Renal pelvis (tissue), 4 donors: Measurements from ENCODE around the gene LSM2. TPM values are rescaled to one million over a fixed set of nuclear protein-coding genes. Genes with fewer than 3 reads are reported as not detected.

ENCODE experiments used
- DNase-seq: peaks from one replicate; pipeline ENCODE4 v3.0.0-alpha.2; 2013
- polyA plus RNA-seq, 3 donors: library from polyadenylated mRNA; unstranded; fragments of 120-200 nt; gene quantifications; one replicate each; pipeline ENCODE4 v1.2.1, GENCODE V29; 2013; ENCODE audit not compliant: insufficient read length in 3 of 3

Gene LSM2
- polyA plus RNA-seq, 3 donors: 79.4 to 84.0 (median 81.1) TPM

- DNase-seq: no peak
These were observed 45.4 kb downstream of the LSM2 start for GRCh38 chr6:31761343-31761742.

- no peak for DNase-seq
These were observed 46.0 kb downstream of the LSM2 start for GRCh38 chr6:31760790-31761189.

GRCh38 chr6:31758281-31758680 is 48.5 kb downstream of the LSM2 start:
- DNase-seq: no peak

DNA sequence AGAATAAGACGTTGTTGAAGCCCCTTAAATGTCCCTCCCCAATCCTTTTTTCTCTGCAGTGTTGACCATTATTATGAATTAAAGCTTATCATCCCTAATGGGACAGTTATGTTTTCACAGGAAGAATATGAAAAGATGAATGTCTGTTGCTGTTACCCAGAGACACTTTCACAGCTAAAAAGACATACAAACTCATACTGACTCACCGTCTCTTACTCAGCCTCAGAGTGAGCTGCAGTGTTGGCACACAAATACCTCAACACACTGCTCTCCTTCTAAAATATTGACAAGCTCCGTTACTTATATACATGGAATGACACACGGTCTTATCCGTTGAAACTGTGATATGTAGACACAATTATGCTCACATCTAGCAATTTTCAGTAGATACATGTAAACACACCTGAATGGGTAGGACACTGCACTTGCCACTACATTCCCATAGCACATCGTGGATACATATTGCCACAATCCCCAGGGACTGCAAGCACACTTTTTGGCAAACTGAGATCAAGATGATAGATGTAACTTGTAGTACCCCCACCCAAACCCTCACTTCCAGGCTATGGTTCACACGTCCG is 53.9 kb downstream of the LSM2 start:
- DNase-seq: no peak

GRCh38 chr6:31750411-31751022 is 56.2 kb downstream of the LSM2 start:
- no peak for DNase-seq

- DNase-seq: no peak
These were observed 57.3 kb downstream of the LSM2 start for GRCh38 chr6:31749301-31750036.

Other genes with a start within 250 kb of the LSM2 start
- gene LTA, start 234.7 kb downstream of the LSM2 start, polyA plus RNA-seq: under 1 TPM; 0.27 to 0.42 (median 0.30) TPM
- under 1 TPM in 1 of 3 donors, not detected in 2; 0.19 TPM for gene TNF, start 231.4 kb downstream of the LSM2 start, polyA plus RNA-seq
- gene LTB, start 224.5 kb downstream of the LSM2 start, polyA plus RNA-seq: 1 to 10 TPM; 1.8 to 2.7 (median 2.0) TPM
- gene LST1, start 220.7 kb downstream of the LSM2 start, polyA plus RNA-seq: 1 to 10 TPM; 5.0 to 6.7 (median 5.1) TPM
- under 1 TPM in 1 of 3 donors, not detected in 2; 0.43 TPM for gene NCR3, start 214.0 kb downstream of the LSM2 start, polyA plus RNA-seq
- gene AIF1, start 191.7 kb downstream of the LSM2 start, polyA plus RNA-seq: 10 to 100 TPM; 66.1 to 77.7 (median 74.7) TPM
- gene PRRC2A, start 186.3 kb downstream of the LSM2 start, polyA plus RNA-seq: 100 to 1,000 TPM; 209 to 221 (median 210) TPM
- gene BAG6, start 154.3 kb downstream of the LSM2 start, polyA plus RNA-seq: 100 to 1,000 TPM; 245 to 281 (median 259) TPM
- gene APOM, start 151.1 kb downstream of the LSM2 start, polyA plus RNA-seq: 100 to 1,000 TPM; 109 to 116 (median 110) TPM
- 10 to 100 TPM; 19.6 to 24.4 (median 20.5) TPM for gene C6orf47, start 146.2 kb downstream of the LSM2 start, polyA plus RNA-seq
- 10 to 100 TPM; 26.2 to 33.9 (median 33.8) TPM for gene GPANK1, start 142.0 kb downstream of the LSM2 start, polyA plus RNA-seq
- gene CSNK2B, start 140.9 kb downstream of the LSM2 start, polyA plus RNA-seq: 100 to 1,000 TPM; 227 to 252 (median 236) TPM
- gene LY6G5B, start 137.0 kb downstream of the LSM2 start, polyA plus RNA-seq: 10 to 100 TPM; 19.0 to 38.1 (median 35.1) TPM
- 1 to 10 TPM; 2.6 to 4.3 (median 3.6) TPM for gene LY6G5C, start 125.9 kb downstream of the LSM2 start, polyA plus RNA-seq
- gene ABHD16A, start 103.6 kb downstream of the LSM2 start, polyA plus RNA-seq: 10 to 100 TPM; 63.2 to 68.7 (median 63.5) TPM
- 1 to 10 TPM in 2 of 3 donors, under 1 TPM in 1; 0.43 to 1.0 (median 1.0) TPM for gene LY6G6F, start 100.1 kb downstream of the LSM2 start, polyA plus RNA-seq
- not detected for gene LY6G6D, start 91.6 kb downstream of the LSM2 start, polyA plus RNA-seq
- under 1 TPM; 0.28 to 0.89 (median 0.69) TPM for gene LY6G6C, start 85.2 kb downstream of the LSM2 start, polyA plus RNA-seq
- gene MPIG6B, start 83.6 kb downstream of the LSM2 start, polyA plus RNA-seq: 1 to 10 TPM; 1.5 to 1.9 (median 1.7) TPM
- 100 to 1,000 TPM; 189 to 234 (median 211) TPM for gene DDAH2, start 77.7 kb downstream of the LSM2 start, polyA plus RNA-seq
- 100 to 1,000 TPM; 280 to 320 (median 296) TPM for gene CLIC1, start 70.4 kb downstream of the LSM2 start, polyA plus RNA-seq
- gene MSH5, start 67.0 kb downstream of the LSM2 start, polyA plus RNA-seq: 10 to 100 TPM; 18.1 to 54.6 (median 52.1) TPM
- 10 to 100 TPM in 2 of 3 donors, 1 to 10 TPM in 1; 5.6 to 13.8 (median 10.7) TPM for gene SAPCD1, start 44.3 kb downstream of the LSM2 start, polyA plus RNA-seq
- 10 to 100 TPM in 2 of 3 donors, 1 to 10 TPM in 1; 8.8 to 14.0 (median 13.1) TPM for gene VWA7, start 29.6 kb downstream of the LSM2 start, polyA plus RNA-seq
- 10 to 100 TPM; 60.0 to 71.2 (median 65.2) TPM for gene VARS1, start 11.2 kb downstream of the LSM2 start, polyA plus RNA-seq
- 1 to 10 TPM; 3.7 to 4.6 (median 3.8) TPM for gene HSPA1L, start 8.3 kb upstream of the LSM2 start, polyA plus RNA-seq
- gene HSPA1A, start 8.6 kb upstream of the LSM2 start, polyA plus RNA-seq: 100 to 1,000 TPM; 104 to 122 (median 112) TPM
- 100 to 1,000 TPM; 125 to 178 (median 158) TPM for gene HSPA1B, start 20.8 kb upstream of the LSM2 start, polyA plus RNA-seq
- gene NEU1, start 55.9 kb upstream of the LSM2 start, polyA plus RNA-seq: 10 to 100 TPM; 78.1 to 85.5 (median 82.5) TPM
- 10 to 100 TPM; 35.1 to 68.8 (median 66.9) TPM for gene SLC44A4, start 72.0 kb upstream of the LSM2 start, polyA plus RNA-seq
- gene EHMT2, start 90.7 kb upstream of the LSM2 start, polyA plus RNA-seq: 100 to 1,000 TPM in 1 of 3 donors, 10 to 100 TPM in 2; 92.0 to 100 (median 98.1) TPM
- 10 to 100 TPM; 27.7 to 35.2 (median 29.6) TPM for gene ZBTB12, start 95.1 kb upstream of the LSM2 start, polyA plus RNA-seq
- gene C2, start 120.8 kb upstream of the LSM2 start, polyA plus RNA-seq: 1 to 10 TPM; 3.3 to 4.8 (median 4.5) TPM
- gene CFB, start 139.1 kb upstream of the LSM2 start, polyA plus RNA-seq: 1 to 10 TPM; 4.3 to 8.4 (median 6.5) TPM
- 100 to 1,000 TPM in 1 of 3 donors, 10 to 100 TPM in 2; 95.7 to 107 (median 95.8) TPM for gene NELFE, start 152.0 kb upstream of the LSM2 start, polyA plus RNA-seq
- 10 to 100 TPM; 49.2 to 54.8 (median 50.5) TPM for gene SKIC2, start 152.2 kb upstream of the LSM2 start, polyA plus RNA-seq
- 10 to 100 TPM; 33.8 to 37.2 (median 35.1) TPM for gene DXO, start 165.2 kb upstream of the LSM2 start, polyA plus RNA-seq
- 10 to 100 TPM; 13.7 to 26.8 (median 16.1) TPM for gene C4A, start 175.1 kb upstream of the LSM2 start, polyA plus RNA-seq
- gene C4B, start 207.8 kb upstream of the LSM2 start, polyA plus RNA-seq: 10 to 100 TPM; 21.3 to 27.5 (median 22.2) TPM
- gene CYP21A2, start 231.4 kb upstream of the LSM2 start, polyA plus RNA-seq: 1 to 10 TPM in 2 of 3 donors, under 1 TPM in 1; 0.43 to 2.4 (median 1.8) TPM